NAMALWA (cell line): ENCODE results near the gene CAV1.
"Not testable (repeated sequence)": the region's sequence is repeated elsewhere in the genome, so short reads cannot be mapped to it uniquely, and the experiment has no call there.

Experiments
- DNase-seq: peaks from one replicate; pipeline ENCODE4 v3.0.0-alpha.2; 2015; ENCODE audit warnings: low spot score

Gene CAV1

GRCh38 chr7:116582806-116583444, 58.1 kb downstream of the CAV1 start:
- peak; percentile 20 for DNase-seq

DNA sequence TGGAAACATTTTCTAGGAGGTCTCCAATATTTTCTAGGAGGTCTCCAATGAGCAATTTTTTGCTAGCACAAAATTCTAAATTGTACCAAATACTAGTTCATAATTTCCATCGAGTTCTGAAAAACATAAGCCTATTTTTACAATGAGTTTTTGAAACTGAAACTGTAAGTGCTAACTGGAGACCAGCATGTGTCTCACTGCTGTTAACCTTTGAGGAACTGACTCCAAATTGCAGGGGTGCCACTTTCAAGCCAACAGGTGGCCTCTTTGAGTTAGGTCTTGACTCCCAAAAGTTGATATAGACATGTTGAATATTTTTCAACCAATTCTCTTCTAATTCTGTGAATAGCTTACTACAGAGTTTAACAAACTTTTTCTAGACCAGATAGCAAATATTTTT, 58.8 kb downstream of the CAV1 start:
- peak; percentile 72 for DNase-seq

- no peak for DNase-seq
These were observed 59.9 kb downstream of the CAV1 start for GRCh38 chr7:116584721-116585120.

DNA sequence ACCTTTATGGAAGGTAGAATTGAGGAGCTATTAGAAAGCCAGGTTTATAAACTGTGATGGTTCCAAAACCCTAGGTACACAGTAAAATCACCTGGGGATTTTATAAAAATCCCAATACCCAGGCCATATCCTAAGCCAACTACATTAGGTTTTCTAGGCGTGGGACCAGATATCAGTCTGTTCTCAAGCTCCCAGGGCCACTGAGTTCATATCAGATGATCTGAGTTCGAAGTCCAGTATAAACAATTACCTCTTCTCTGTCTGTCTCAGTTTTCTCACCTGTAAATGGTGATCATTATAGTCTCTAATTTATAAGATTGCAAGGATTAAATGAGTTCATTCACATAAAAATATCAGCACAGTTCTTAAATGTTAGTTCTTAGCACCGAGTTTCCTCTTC, 60.6 kb downstream of the CAV1 start:
- no peak for DNase-seq

DNA sequence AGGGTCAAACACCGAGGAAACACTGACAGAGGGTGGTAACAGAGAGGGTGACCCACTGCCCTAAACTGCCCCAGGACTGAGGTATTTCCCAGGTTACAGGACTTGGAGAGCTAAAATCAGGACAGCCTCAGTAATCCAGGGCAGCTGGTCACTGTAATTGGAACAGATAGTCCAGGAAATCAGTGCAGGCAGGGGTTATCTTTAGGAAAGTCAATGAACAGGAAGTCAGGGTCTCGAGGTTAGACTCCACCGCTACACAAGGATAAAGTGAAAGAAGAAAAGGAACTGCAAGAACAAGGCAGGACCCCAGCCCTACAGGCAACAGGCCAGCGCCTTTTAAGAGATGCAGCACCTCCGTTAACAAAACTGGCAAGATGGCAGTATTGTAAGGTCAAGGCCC, 61.1 kb downstream of the CAV1 start:
- no peak for DNase-seq

DNA sequence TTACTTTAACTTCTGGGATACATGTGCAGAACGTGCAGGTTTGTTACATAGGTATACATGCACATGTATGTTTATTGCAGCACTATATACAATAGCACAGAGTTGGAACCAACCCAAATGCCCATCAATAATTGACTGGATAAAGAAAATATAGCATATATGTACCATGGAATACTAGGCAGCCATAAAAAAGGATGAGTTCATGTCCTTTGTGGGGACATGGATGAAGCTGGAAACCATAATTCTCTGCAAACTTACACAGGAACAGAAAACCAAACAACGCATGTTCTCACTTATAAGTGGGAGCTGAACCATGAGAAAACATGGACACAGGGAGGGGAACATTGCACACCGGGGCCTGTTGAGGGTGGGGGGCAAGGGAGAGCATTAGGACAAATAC, 62.4 kb downstream of the CAV1 start:
- not testable (repeated sequence) for DNase-seq

DNA sequence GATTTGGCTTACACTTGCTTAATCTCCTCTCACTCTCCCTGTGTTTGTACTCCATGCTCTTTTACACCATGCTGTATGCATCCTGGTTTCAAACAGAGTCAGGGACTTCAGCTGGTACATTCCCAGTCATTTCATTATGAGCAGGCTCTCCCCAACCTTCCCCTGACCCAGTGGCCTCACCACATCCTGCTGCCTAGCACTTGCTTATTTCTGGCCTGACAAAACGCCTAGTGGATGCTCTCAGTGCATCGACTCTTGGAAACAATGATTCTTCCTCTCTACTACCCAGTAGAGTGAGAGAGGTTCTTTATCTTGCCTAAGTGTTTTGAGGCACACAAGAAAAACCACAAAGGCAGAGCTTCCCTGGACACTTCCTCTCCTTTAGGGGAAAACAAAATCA, 63.4 kb downstream of the CAV1 start:
- no peak for DNase-seq

- peak; percentile 80 for DNase-seq
These were observed 64.1 kb downstream of the CAV1 start for GRCh38 chr7:116588641-116589594.

- DNase-seq, result peak; percentile 69
These were observed 66.6 kb downstream of the CAV1 start for GRCh38 chr7:116591202-116592040.

DNA sequence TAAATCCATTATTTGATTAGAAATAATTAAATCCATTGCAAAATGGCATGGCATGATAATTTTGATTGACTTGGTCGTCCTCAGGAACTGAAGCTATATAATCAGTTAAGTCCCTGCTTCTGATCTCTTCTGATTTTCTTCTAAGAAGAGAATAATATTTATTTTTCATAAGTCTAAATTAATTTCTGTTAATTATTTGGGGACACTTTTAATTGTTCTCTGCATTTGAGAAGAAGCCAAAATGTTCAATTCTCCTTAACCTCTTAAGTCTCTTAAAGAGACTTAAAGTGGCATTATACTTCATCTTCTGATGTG, 67.2 kb downstream of the CAV1 start:
- no peak for DNase-seq

- DNase-seq, result no peak
These were observed 67.6 kb downstream of the CAV1 start for GRCh38 chr7:116592445-116592844.

DNA sequence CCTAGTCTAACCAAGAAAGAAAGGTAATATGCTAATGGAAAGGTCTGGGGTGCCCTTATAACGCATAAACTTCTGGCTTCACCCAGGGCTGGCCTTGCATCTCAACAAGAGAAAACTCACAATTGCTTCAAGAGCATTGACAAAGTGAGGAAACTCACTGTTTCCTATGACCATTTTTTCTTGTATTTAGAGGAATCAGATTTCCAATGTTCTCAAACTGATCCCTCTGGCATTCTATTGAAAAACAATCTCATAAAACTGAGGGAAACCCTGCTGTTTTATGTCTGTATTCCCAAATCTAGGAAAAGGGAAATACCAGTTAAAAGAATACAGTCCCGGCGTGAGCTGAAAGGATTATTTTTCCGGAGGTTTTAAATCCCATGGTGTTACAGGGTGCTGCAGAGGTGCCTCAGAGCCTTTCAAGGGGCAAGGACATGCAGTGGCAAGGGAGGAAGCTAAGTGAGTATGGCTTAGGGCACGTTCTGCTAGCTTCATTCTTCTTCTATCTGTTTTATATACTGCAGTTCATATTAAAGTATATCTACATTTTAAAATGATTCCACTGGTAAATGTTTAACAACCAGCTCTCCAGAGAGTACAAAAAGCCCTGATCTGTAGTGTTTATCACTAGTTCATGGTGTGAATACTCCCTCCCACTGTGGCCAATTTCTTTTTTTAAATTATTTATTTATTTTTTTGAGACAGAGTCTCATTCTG, 68.7 kb downstream of the CAV1 start:
- no peak for DNase-seq

- no peak for DNase-seq
These were observed 70.2 kb downstream of the CAV1 start for GRCh38 chr7:116595063-116595462.

- DNase-seq, result no peak
These were observed 72.5 kb downstream of the CAV1 start for GRCh38 chr7:116597384-116597783.

GRCh38 chr7:116598278-116598677, 73.4 kb downstream of the CAV1 start:
- no peak for DNase-seq

DNA sequence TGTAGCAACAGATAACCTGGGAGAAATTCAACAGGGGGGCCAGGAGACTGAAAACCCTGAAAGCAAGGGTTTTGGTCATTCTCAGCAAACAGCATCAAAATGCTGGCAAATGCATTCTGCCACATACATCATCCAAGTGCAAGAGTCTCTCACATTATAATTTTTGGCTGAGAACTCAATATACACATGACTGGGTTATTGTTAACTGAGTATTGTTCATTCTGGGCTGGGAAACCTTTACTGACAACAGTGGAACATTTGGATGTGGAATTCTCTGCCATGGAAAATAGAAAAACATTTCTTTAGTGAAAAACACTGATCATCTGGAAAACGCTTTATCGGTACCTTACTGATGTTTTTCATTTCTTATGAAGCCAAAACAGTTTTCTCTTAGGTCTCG, 74.0 kb downstream of the CAV1 start:
- DNase-seq, result no peak

DNA sequence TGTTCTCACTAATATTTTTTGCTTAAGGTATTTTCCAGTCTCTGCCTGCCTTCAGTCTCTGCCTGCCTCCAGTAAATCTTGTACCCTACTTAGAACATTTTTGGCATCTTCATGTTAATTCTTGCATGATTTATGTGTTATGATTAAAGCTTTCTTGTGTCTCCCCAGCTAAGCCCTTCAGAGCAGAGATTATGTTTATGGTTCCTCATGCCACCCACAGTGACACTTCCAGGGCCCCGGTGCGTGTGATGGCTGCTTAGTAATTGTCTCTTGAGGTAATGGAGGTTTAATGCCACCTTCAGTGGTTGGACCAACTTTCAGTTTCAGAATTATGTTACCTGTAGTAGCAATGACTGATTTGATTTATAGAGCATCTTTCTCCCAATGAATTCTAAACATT, 76.6 kb downstream of the CAV1 start:
- DNase-seq, result no peak

GRCh38 chr7:116607299-116607698, 82.5 kb downstream of the CAV1 start:
- DNase-seq, result no peak

DNA sequence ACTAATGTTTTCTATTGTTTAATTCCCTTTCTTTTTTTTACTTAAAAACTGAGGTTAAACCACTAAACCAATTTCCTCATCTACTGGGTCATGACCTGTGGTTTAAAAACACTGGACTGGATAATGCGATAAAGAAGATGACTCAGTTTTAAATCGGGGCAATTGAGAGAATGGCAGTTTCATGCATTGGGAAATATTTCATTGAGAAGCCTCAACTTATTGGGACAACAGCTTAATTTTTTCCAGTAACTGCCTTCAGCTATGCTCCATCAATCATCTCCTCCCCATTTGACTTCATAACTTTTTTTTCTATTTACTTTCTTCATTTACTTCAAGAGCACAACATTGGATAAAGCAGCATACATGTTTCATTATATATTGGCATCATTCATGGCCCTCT, 85.4 kb downstream of the CAV1 start:
- no peak for DNase-seq

- DNase-seq, result no peak
These were observed 85.9 kb downstream of the CAV1 start for GRCh38 chr7:116610721-116611120.
